Measurements from ENCODE around the gene CFAP46.

GRCh38 chr10:132808383-132809231 lies 133.8 kb downstream of the CFAP46 start:
- TF ChIP-seq CTCF (IDR thresholded peaks at IDR 0.05) = no peak
- TF ChIP-seq POLR2A (IDR thresholded peaks at IDR 0.05; ENCODE audit: low read depth) = no peak
